HG02588 (cell line): ENCODE measurements around the gene RASL10B.
"Not testable (repeated sequence)": the region's sequence is repeated elsewhere in the genome, so short reads cannot be mapped to it uniquely, and the experiment has no call there.

Source experiments
- ATAC-seq: cut with Tn5 transposase; IDR thresholded peaks from one replicate; pipeline ENCODE4 v1.9.1; 2021; ENCODE audit warnings: mild to moderate bottlenecking, moderate library complexity; ENCODE audit not compliant: unreplicated experiment

Gene RASL10B

DNA sequence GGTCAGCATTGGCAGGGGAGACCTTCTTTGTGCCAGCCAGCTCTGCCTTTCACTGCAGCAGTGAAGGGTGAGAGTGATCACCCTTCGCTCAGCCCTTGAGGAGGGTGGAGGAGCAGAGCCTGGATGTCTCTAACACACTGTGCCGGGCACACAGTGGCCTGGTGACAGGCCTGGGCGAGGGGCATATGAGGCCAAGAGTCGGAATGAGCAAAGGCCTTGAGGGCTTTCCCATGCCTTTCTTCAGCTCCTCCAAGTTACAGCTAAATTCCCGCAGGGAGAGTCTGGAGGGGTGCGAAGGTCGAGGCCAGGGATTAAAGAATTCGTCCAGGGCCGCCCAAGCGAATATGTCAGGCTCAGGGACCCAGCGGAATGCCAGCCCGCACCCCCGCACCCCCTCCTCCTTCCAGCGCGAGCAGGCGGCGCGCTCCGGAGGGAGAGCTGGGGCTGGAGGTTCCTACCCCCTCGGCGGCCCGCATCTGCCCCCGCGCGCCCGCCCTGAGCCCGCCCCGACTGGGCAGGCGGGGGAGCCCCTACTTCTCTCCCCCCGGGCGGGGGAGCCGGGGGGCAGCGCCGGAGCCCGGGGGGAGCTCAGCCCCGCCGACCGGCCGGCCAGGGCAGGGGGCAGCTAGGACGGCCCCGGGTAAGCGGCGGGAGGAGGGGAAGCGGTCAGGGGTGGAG is at the start of gene RASL10B:
Gene RASL10B (plus strand): TSS at position 401 of the 678 bp plus-strand sequence. CDS start 3,546 bp downstream, outside the sequence.
- ATAC-seq: no peak

DNA sequence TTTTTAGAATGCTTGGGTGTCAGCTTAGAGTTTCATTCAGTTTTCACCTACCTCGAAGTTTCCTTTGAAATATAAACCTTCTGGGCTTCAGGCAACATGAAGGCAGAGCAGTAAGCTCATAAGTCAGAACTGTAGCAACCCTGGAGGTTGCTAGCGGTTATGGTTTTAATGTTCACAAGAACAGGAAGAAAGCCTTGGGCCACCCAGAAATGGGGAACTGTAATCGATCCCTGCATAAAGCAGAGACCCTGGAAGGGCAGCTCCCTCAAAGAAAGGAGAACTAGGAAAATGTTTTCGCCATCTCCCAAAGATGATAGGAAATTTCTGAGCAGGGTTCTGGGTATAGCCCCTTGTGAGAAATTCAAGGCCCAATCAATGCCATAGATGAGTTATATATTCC is 47.8 kb upstream of the RASL10B start:
- ATAC-seq: no peak

GRCh38 chr17:35684055-35684802 is 47.2 kb upstream of the RASL10B start:
- ATAC-seq: no peak

GRCh38 chr17:35692512-35693210 is 38.8 kb upstream of the RASL10B start:
- ATAC-seq: no peak

DNA sequence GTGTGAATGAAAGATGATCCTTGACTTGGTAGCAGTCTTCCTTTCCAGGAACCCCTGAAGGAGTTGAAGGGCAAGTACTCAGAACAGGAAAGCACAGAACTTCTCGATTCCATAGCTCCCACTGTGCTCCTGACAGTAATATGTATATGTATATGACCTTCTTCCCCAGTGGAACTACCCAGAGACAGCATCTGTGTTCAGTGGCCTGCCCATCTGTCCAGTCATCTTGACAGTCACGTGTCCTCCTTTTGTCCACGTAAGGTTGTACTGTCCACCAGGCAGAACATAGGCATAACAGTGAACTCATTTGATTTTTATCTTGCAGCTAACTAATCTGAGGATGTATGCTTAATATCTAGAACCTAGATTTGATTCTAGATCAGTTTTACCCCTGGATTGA is 37.8 kb upstream of the RASL10B start:
- ATAC-seq: no peak

DNA sequence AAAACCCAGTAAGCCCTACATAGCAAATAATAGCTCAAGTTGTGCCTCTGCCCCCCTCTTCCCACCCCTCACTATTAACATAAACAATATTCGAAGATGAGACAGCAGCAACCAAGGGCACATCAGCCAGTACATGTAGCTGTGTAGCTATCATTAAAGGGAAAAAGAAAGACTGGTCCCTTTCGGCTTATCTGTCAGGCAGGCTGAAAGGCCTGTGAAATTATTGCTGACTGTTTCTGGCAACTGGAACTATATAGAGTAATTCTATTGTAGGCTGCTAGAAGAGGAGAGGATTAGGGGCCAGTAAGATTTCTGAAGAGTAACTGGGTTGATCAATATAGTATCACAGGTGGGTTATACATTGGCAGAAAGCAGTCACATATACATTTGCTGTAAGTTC is 36.5 kb upstream of the RASL10B start:
- ATAC-seq: no peak

DNA sequence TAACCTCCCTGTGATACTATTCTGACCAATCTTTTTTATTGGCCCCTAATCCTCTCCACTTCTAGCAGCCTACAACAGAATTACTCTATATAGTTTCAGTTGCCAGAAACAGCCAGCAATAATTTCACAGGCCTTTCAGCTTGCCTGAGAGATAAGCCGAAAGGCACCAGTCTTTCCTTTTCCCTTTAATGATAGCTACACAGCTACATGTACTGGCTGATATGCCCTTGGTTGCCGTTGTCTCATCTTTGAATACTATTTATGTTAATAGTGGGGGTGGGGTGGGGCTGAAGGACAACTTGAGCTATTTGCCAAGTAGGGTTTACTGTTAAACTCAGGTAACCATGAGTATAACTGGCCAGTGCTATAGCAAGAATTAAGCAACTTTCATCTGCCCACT is 35.8 kb upstream of the RASL10B start:
- no peak for ATAC-seq

- ATAC-seq: no peak
Measured at GRCh38 chr17:35698800-35699199, 32.6 kb upstream of the RASL10B start.

- no peak for ATAC-seq
Measured at GRCh38 chr17:35700150-35700549, 31.3 kb upstream of the RASL10B start.

DNA sequence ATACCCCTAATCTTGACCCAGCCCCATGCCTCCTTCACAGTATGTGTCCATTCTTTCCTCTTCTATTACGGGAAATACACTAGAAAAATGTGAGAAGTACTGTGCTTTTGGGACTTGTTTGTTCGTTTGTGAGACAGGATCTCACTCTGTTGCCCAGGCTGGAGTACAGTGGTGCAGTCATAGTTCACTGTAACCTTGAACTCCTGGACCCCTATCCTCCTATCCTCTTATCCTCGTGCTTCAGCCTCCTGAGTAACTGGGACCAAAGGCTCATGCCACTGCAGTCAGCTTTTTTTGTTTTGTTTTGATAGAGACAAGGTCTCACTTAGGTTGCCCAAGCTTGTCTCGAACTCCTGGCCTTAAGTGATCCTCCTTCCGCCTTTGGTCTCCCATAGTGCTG is 29.9 kb upstream of the RASL10B start:
- ATAC-seq: no peak

- ATAC-seq: not testable (repeated sequence)
Measured at GRCh38 chr17:35703308-35703707, 28.1 kb upstream of the RASL10B start.

DNA sequence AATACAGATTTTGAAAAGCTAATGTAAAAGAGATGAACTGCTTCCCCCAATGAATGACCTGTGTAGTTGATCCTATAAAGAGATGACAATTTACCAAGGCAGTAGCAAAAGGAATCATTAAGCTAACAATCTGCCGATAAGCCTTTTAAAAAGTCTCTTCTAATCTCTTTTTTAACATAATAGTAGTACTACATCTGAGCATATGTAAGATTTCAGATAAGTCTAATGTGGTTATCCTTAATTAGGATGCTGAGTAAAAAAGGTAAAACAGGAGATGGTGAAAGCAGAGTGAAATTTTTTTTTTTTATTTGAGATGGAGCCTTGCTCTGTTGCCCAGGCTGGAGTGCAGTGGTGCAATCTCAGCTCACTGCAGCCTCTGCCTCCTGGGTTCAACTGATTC is 26.2 kb upstream of the RASL10B start:
- ATAC-seq: no peak

DNA sequence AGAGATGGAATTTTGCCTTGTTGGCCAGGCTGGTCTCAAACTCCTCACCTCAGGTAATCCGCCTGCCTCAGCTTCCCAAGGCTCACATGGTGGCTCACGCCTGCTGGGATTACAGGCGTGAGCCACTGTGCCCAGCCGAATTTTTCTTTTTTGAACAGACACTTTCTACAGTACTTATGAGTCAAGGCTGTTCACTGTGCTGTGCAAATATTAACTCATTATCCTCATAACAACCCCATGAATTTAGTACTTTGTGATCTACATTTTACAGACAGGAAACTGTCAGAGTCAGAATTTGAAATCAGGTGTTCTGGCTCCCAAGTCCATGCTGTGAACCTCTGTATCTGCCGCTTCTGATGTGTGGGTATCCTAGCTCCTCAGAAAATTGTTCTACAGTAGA is 25.7 kb upstream of the RASL10B start:
- no peak for ATAC-seq

- ATAC-seq: no peak
Measured at GRCh38 chr17:35708149-35708548, 23.3 kb upstream of the RASL10B start.

DNA sequence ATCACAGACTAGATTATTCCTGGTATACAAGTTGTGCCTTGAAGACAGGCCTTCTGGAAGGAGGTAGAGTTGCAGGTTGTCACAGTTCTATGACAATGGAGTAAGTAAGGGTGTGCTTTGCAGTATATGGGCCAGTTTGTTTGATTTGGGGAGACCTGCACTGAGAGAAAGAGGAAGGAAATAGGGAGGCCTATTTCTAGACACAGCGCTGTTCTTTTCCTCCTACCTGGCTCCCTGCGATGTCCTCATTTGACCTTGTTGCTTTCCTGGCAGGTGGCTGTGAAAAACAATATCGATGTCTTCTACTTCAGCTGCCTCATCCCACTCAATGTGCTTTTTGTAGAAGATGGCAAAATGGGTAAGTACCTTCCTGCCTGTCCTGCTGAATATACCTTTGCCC is 22.5 kb upstream of the RASL10B start:
- ATAC-seq: no peak

GRCh38 chr17:35709874-35710273 is 21.6 kb upstream of the RASL10B start:
- ATAC-seq: no peak

DNA sequence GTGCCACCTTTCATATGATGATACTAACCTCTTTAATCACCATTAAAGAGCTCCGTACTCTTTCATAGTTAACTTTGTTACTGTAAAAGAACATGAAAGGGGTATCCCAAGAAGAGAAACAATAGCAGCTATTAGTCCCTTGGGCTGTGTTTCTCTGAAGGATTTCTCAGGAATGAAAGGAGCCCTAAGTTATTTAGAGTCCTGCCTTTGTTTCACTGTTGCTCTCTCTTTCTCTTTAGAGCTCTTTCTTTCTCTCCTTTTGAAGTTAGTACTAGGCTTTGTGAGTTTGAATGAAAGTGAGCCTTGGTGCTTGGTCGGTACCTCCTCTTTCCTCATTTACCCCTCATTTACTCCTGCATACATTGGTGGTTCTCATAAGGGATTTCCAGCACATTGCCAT is 20.5 kb upstream of the RASL10B start:
- ATAC-seq: no peak

GRCh38 chr17:35713069-35713728 is 18.2 kb upstream of the RASL10B start:
- no peak for ATAC-seq

DNA sequence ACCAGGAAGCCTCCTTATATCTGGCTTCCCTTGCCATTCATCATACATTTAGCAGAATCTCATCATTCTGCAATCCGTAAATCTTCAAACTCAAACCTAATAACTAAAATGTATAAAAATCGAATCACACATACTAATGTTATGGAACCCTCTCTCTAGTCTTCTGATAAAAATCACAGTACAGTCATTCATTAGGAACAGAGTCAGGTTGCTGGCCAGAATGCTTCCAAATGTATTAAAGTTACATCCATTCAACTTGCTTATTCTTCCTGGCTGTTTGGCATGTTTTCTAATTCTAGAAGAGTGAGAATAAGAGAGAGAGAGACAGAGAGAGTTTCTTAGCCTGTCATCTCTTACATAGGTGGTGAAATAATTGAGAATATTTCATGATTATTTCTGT is 16.5 kb upstream of the RASL10B start:
- ATAC-seq: no peak

DNA sequence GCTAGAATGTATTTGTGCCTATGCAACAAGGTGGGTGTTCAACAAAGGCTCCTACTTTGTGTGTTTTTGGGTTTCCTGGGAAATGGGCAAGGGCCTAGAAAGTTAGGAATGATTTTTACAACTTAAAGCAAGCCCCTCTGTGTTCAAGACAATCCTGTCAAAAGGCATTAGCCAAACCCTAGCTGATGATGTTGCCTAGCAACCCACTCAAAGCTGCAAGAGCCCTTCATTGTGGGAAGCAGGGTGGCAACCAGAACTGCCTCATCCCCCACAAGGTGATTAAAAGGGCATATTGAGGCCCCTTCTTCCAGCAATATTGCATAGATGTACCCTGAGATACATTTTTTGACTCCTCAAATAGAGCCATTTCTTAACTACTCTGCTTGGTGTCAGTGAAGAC is 16.0 kb upstream of the RASL10B start:
- no peak for ATAC-seq

- no peak for ATAC-seq
Measured at GRCh38 chr17:35716173-35716572, 15.3 kb upstream of the RASL10B start.
